Stomach (tissue), 9 donors: ENCODE measurements around the gene RAMP1. TPM values are rescaled to one million over a fixed set of nuclear protein-coding genes. Genes with fewer than 3 reads are reported as not detected.
A peak's percentile ranks its signal among the peaks of the same experiment; 100 is the strongest.

Experiments used
- DNase-seq, 2 donors: peaks; one replicate each; pipeline versions ENCODE4 v3.0.0 to v3.0.0-alpha.2; 2013 to 2019
- H3K27ac ChIP-seq, 5 donors: fragments of 200-600 bp in 4 of 5; sonication (generic) in 4 of 5; one replicate each; pipeline ENCODE4 v1.5.1; 2013 to 2019; ENCODE audit warnings: mild to moderate bottlenecking in 1 of 5, moderate library complexity in 1 of 5
- H3K27me3 ChIP-seq, 3 donors: fragments of 200-600 bp; sonication (generic); one replicate each; pipeline ENCODE4 v1.5.1; 2017 to 2019; ENCODE audit warnings: mixed run types in 1 of 3
- H3K36me3 ChIP-seq, 4 donors: fragments of 200-600 bp; sonication (generic); 1 replicate in 3 of 4; 2 replicates in 1 of 4; pipeline ENCODE4 v1.5.1; 2016 to 2019
- H3K4me1 ChIP-seq, 4 donors: fragments of 200-600 bp; sonication (generic); one replicate each; pipeline ENCODE4 v1.5.1; 2016 to 2019
- H3K4me3 ChIP-seq, 4 donors: fragments of 200-600 bp; sonication (generic) in 3 of 4; one replicate each; pipeline ENCODE4 v1.5.1; 2016 to 2019; ENCODE audit warnings: mild to moderate bottlenecking in 1 of 4
- H3K9me3 ChIP-seq, 4 donors: fragments of 200-600 bp; sonication (generic); one replicate each; pipeline ENCODE4 v1.5.1; 2016 to 2019
- CTCF ChIP-seq, 7 experiments: fragments of 450-650 bp in 4 of 7; fragments of 200-600 bp in 3 of 7; sonication (generic) in 3 of 7; IDR thresholded peaks; one replicate each; pipeline ENCODE4 v1.5.1; 2016 to 2019; ENCODE audit warnings: antibody characterized with exemption in 7 of 7, control low read depth in 2 of 7, mild to moderate bottlenecking in 1 of 7
- EP300 ChIP-seq: sonication (generic); formaldehyde crosslinking; IDR thresholded peaks from one replicate; pipeline ENCODE4 v1.6.1; 2017; ENCODE audit warnings: antibody characterized with exemption
- POLR2A ChIP-seq, 4 donors: fragments of 450-650 bp; IDR thresholded peaks; one replicate each; pipeline ENCODE4 v1.6.1; 2016; ENCODE audit warnings: antibody characterized with exemption in 4 of 4, control low read depth in 2 of 4, mild to moderate bottlenecking in 1 of 4, moderate library complexity in 1 of 4
- POLR2AphosphoS5 ChIP-seq, 3 donors: sonication (generic); formaldehyde crosslinking; IDR thresholded peaks; one replicate each; pipeline ENCODE4 v1.6.1; 2016; ENCODE audit warnings: antibody characterized with exemption in 3 of 3
- WGBS, 5 donors: extraction: QIAGEN DNeasy Blood & Tissue Kit in 3 of 5; methylation state at CpG; one replicate each; pipeline versions ENCODE4 v1.1.5 to v1.1.7; 2013 to 2018; 5-methylcytosine and 5-hydroxymethylcytosine counted together
- intact Hi-C: fragments of 100-400 bp; cut with DNase I; formaldehyde crosslinking; loops from one replicate; pipeline ENCODE4 v1.15.1; 2023; ENCODE audit warnings: low total_unique reads
- polyA plus RNA-seq, 3 donors: library from polyadenylated mRNA; stranded (reverse); fragments of 200-250 nt; gene quantifications; one replicate each; pipeline ENCODE4 v1.2.3, GENCODE V29; 2013
- total RNA-seq, 5 donors: library from RNA; depleted of rRNA; stranded (reverse); fragments of >200 nt; gene quantifications; one replicate each; pipeline versions ENCODE4 v1.1.0 to v1.2.3, GENCODE V29; 2014 to 2016
- donor health status: healthy with polysubstance abuse.
- donor health status: Bipolar disorder and iron deficiency.
- donor health status: healthy.

RAMP1 gene
- total and polyA plus RNA-seq, 8 donors: 0.87 to 113 (median 31.8) TPM

GRCh38 chr2:237904831-237905599, 45.6 kb downstream of the RAMP1 start:
- Histone ChIP-seq H3K4me3 (no peak overlapping the region), H3K36me3 (peaks cover 0 to 6% (median 0%) of the 10 kb centered on the region in 4 donors), H3K9me3 (peaks cover 0 to 7% (median 0%) of the 10 kb centered on the region in 4 donors), H3K27ac (peak overlapping the region in 4 of 5 donors; percentile 51 to 94 (median 72)), H3K4me1 (peaks cover 0 to 15% (median 6%) of the 10 kb centered on the region in 4 donors), H3K27me3 (no peaks in the 10 kb centered on the region)
- WGBS, 5 donors: 31 to 57% (median 51%) methylated on average over 15 of the region's 15 CpGs
- intact Hi-C loops: no loop called here
- TF ChIP-seq POLR2A (IDR thresholded peaks at IDR 0.05): no peak
- TF ChIP-seq CTCF (IDR thresholded peaks at IDR 0.05): no peak
- TF ChIP-seq EP300: peak; percentile 84
- peak; percentile 34 to 78 (median 38) for TF ChIP-seq POLR2AphosphoS5 (IDR thresholded peaks at IDR 0.05)
- peak in 1 of 2 donors; percentile 65 for DNase-seq

- Histone ChIP-seq H3K4me1 (peaks cover 0 to 11% (median 4%) of the 10 kb centered on the region in 4 donors), H3K9me3 (peaks cover 0 to 7% (median 0%) of the 10 kb centered on the region in 4 donors), H3K27me3 (no peaks in the 10 kb centered on the region), H3K4me3 (no peak overlapping the region), H3K36me3 (peaks cover 0 to 6% (median 0%) of the 10 kb centered on the region in 4 donors), H3K27ac (peak overlapping the region in 1 of 5 donors; percentile 94)
- TF ChIP-seq POLR2AphosphoS5 (IDR thresholded peaks at IDR 0.05) (no peak), EP300 (no peak)
- WGBS, 5 donors: 83 to 100% (median 98%) methylated on average over 1 of the region's 1 CpG
- intact Hi-C loops: no loop called here
- DNase-seq: no peak
Observed at GRCh38 chr2:237907144-237907543, 47.7 kb downstream of the RAMP1 start.

- intact Hi-C loops: no loop called here
- no peak overlapping the region for H3K4me3 ChIP-seq
- H3K27me3 ChIP-seq: no peaks in the 10 kb centered on the region
- peaks cover 0 to 7% (median 0%) of the 10 kb centered on the region in 4 donors for H3K9me3 ChIP-seq
- peak overlapping the region in 1 of 5 donors; percentile 43 for H3K27ac ChIP-seq
- TF ChIP-seq POLR2A (IDR thresholded peaks at IDR 0.05): no peak
- no peak for TF ChIP-seq EP300
- WGBS, 5 donors: 84 to 94% (median 93%) methylated on average over 5 to 13 of the region's 13 CpGs
- no peak for DNase-seq
- H3K4me1 ChIP-seq: peaks cover 0 to 11% (median 3%) of the 10 kb centered on the region in 4 donors
- H3K36me3 ChIP-seq: peaks cover 0 to 6% (median 0%) of the 10 kb centered on the region in 4 donors
Observed at GRCh38 chr2:237909075-237909695, 49.8 kb downstream of the RAMP1 start.

GRCh38 chr2:237909801-237910475, 50.5 kb downstream of the RAMP1 start:
- peaks cover 0 to 8% (median 3%) of the 10 kb centered on the region in 4 donors for H3K4me1 ChIP-seq
- no peak for DNase-seq
- TF ChIP-seq POLR2A (IDR thresholded peaks at IDR 0.05) (peak in 1 of 4 donors; percentile 50), EP300 (no peak), CTCF (IDR thresholded peaks at IDR 0.05) (no peak), POLR2AphosphoS5 (IDR thresholded peaks at IDR 0.05) (no peak)
- H3K4me3 ChIP-seq: no peak overlapping the region
- H3K36me3 ChIP-seq: peaks cover 0 to 6% (median 0%) of the 10 kb centered on the region in 4 donors
- intact Hi-C loops: no loop called here
- H3K9me3 ChIP-seq: peaks cover 0 to 7% (median 0%) of the 10 kb centered on the region in 4 donors
- WGBS, 5 donors: 76 to 83% (median 79%) methylated on average over 14 of the region's 14 CpGs
- H3K27ac ChIP-seq: peak overlapping the region in 1 of 5 donors; percentile 26
- H3K27me3 ChIP-seq: no peaks in the 10 kb centered on the region
